ENCODE results near the gene CAPN1.

- TF ChIP-seq CTCF (IDR thresholded peaks at IDR 0.05) (no peak), POLR2AphosphoS5 (IDR thresholded peaks at IDR 0.05; ENCODE audit: low read depth, low read length) (no peak), REST (IDR thresholded peaks at IDR 0.05; ENCODE audit: insufficient read depth in 1 of 2, low read depth in 2 of 2, low read length in 1 of 2) (no peak), TCF7L2 (IDR thresholded peaks at IDR 0.05; ENCODE audit: low read depth, low read length) (no peak), SIN3A (IDR thresholded peaks at IDR 0.05; ENCODE audit: borderline replicate concordance, insufficient read depth, low read depth, low read length) (no peak)
These were observed 78.6 kb downstream of the CAPN1 start for GRCh38 chr11:65260302-65260701.

Data from Panc1 (cell line).